ENCODE measurements around the gene MRPL41.

The MRPL41 gene

GRCh38 chr9:137575716-137576411 is 24.2 kb downstream of the MRPL41 start:
- TF ChIP-seq EZH2phosphoT487 (IDR thresholded peaks at IDR 0.05; ENCODE audit: borderline replicate concordance), result no peak
- 0 out of 2 replicates have a peak, but pooled peaks have one; percentile 18 for TF ChIP-seq CTCF (conservative IDR thresholded peaks at IDR 0.05; ENCODE audit: low read length)
- H4K20me1 ChIP-seq (ENCODE audit: insufficient read depth, low read length, poor library complexity, severe bottlenecking), result peaks cover 23% of the 10 kb centered on the region
- H3K9me2 ChIP-seq (replicated peaks; ENCODE audit: low read depth, low read length), result no peaks in the 10 kb centered on the region
- H3K9me3 ChIP-seq (ENCODE audit: insufficient read depth, low read depth, low read length), result no peaks in the 10 kb centered on the region
- H3K4me1 ChIP-seq (ENCODE audit: insufficient read depth, low read length, poor library complexity, severe bottlenecking), result peaks cover 21% of the 10 kb centered on the region
- H3K4me2 ChIP-seq (ENCODE audit: low read depth, low read length, poor library complexity, severe bottlenecking), result peak overlapping the region; percentile 89
- peaks cover 20% of the 10 kb centered on the region; the same call in 1 of the 2 replicates for H3K36me3 ChIP-seq (ENCODE audit: insufficient read depth, low read length)
- H2AFZ ChIP-seq (ENCODE audit: low read length), result no peak overlapping the region
- H3K9ac ChIP-seq (ENCODE audit: low read depth, low read length, poor library complexity, severe bottlenecking), result peak overlapping the region; percentile 29
- peaks cover 35% of the 10 kb centered on the region for H3K79me2 ChIP-seq (ENCODE audit: insufficient read depth, low read length)
- peak overlapping the region; percentile 96 for H3K4me3 ChIP-seq (ENCODE audit: low read length, poor library complexity, severe bottlenecking)
- H3F3A ChIP-seq (ENCODE audit: low read depth), result no peaks in the 10 kb centered on the region
- no peaks in the 10 kb centered on the region for H3K27me3 ChIP-seq (ENCODE audit: insufficient read depth, low read length, poor library complexity, severe bottlenecking)

GRCh38 chr9:137578518-137579258 is 27.0 kb downstream of the MRPL41 start, which contains the start of gene DPH7:
Gene DPH7 (minus strand): TSS chr9:137578925. CDS start chr9:137578777, 148 bp downstream.
- H3K9me2 ChIP-seq (replicated peaks; ENCODE audit: low read depth, low read length), result no peaks in the 10 kb centered on the region
- H3F3A ChIP-seq (ENCODE audit: low read depth), result no peaks in the 10 kb centered on the region
- peaks cover 21% of the 10 kb centered on the region for H3K4me1 ChIP-seq (ENCODE audit: insufficient read depth, low read length, poor library complexity, severe bottlenecking)
- H3K36me3 ChIP-seq (ENCODE audit: insufficient read depth, low read length), result peaks cover 12% of the 10 kb centered on the region; the same call in 1 of the 2 replicates
- H3K79me2 ChIP-seq (ENCODE audit: insufficient read depth, low read length), result peaks cover 35% of the 10 kb centered on the region
- H3K9ac ChIP-seq (ENCODE audit: low read depth, low read length, poor library complexity, severe bottlenecking), result peak within 1 kb of the TSS; percentile 92
- H3K9me3 ChIP-seq (ENCODE audit: insufficient read depth, low read depth, low read length), result no peaks in the 10 kb centered on the region
- H3K4me3 ChIP-seq (ENCODE audit: low read length, poor library complexity, severe bottlenecking), result peak within 1 kb of the TSS; percentile 96
- H3K4me2 ChIP-seq (ENCODE audit: low read depth, low read length, poor library complexity, severe bottlenecking), result peak within 1 kb of the TSS; percentile 89
- peaks cover 25% of the 10 kb centered on the region for H4K20me1 ChIP-seq (ENCODE audit: insufficient read depth, low read length, poor library complexity, severe bottlenecking)
- H3K27me3 ChIP-seq (ENCODE audit: insufficient read depth, low read length, poor library complexity, severe bottlenecking), result no peaks in the 10 kb centered on the region
- no peak for TF ChIP-seq EZH2phosphoT487 (IDR thresholded peaks at IDR 0.05; ENCODE audit: borderline replicate concordance)
- peak; percentile 77 for TF ChIP-seq CTCF (conservative IDR thresholded peaks at IDR 0.05; ENCODE audit: low read length)
- H2AFZ ChIP-seq (ENCODE audit: low read length), result peak within 1 kb of the TSS; percentile 79

- no peak for TF ChIP-seq CTCF (conservative IDR thresholded peaks at IDR 0.05; ENCODE audit: low read length)
- TF ChIP-seq EZH2phosphoT487 (IDR thresholded peaks at IDR 0.05; ENCODE audit: borderline replicate concordance), result no peak
- no peak overlapping the region for H2AFZ ChIP-seq (ENCODE audit: low read length)
- no peak overlapping the region for H3K9ac ChIP-seq (ENCODE audit: low read depth, low read length, poor library complexity, severe bottlenecking)
Observed at GRCh38 chr9:137579259-137579604, 27.6 kb downstream of the MRPL41 start.

More at GRCh38 chr9:137579259-137579604, 27.6 kb downstream of the MRPL41 start:
- peaks cover 8% of the 10 kb centered on the region; the same call in 1 of the 2 replicates for H3K36me3 ChIP-seq (ENCODE audit: insufficient read depth, low read length)
- H3K4me3 ChIP-seq (ENCODE audit: low read length, poor library complexity, severe bottlenecking), result peak overlapping the region; percentile 96
- peak overlapping the region; percentile 29 for H3K4me2 ChIP-seq (ENCODE audit: low read depth, low read length, poor library complexity, severe bottlenecking)
- H4K20me1 ChIP-seq (ENCODE audit: insufficient read depth, low read length, poor library complexity, severe bottlenecking), result peaks cover 25% of the 10 kb centered on the region
- peaks cover 24% of the 10 kb centered on the region for H3K4me1 ChIP-seq (ENCODE audit: insufficient read depth, low read length, poor library complexity, severe bottlenecking)
- H3K9me3 ChIP-seq (ENCODE audit: insufficient read depth, low read depth, low read length), result no peaks in the 10 kb centered on the region
- H3K79me2 ChIP-seq (ENCODE audit: insufficient read depth, low read length), result peaks cover 35% of the 10 kb centered on the region
- no peaks in the 10 kb centered on the region for H3K9me2 ChIP-seq (replicated peaks; ENCODE audit: low read depth, low read length)
- no peaks in the 10 kb centered on the region for H3F3A ChIP-seq (ENCODE audit: low read depth)
- H3K27me3 ChIP-seq (ENCODE audit: insufficient read depth, low read length, poor library complexity, severe bottlenecking), result no peaks in the 10 kb centered on the region

Data from Loucy (cell line).